Endodermal cell (in vitro differentiated cells): ENCODE measurements around the gene TMX1. TPM values are rescaled to one million over a fixed set of nuclear protein-coding genes. Genes with fewer than 3 reads are reported as not detected.

Experiments
- DNase-seq: peaks from one replicate; pipeline ENCODE4 v3.0.0-alpha.2; 2017
- H3K27ac ChIP-seq: 2 replicates; pipeline ENCODE4 v1.5.1; 2013; ENCODE audit warnings: mild to moderate bottlenecking, low read depth, low read length, moderate library complexity
- H3K27me3 ChIP-seq: 2 replicates; pipeline ENCODE4 v1.6.1; 2013; ENCODE audit warnings: mild to moderate bottlenecking, low read length, moderate library complexity; ENCODE audit not compliant: insufficient read depth, control insufficient read depth, poor library complexity, severe bottlenecking
- H3K36me3 ChIP-seq: 2 replicates; pipeline ENCODE4 v1.7.0; 2013; ENCODE audit warnings: mild to moderate bottlenecking, low read length, moderate library complexity; ENCODE audit not compliant: control insufficient read depth, insufficient read depth
- H3K4me1 ChIP-seq: one replicate; pipeline ENCODE4 v1.7.0; 2013; ENCODE audit warnings: low read length; ENCODE audit not compliant: control insufficient read depth, insufficient read depth
- H3K4me3 ChIP-seq: 2 replicates; pipeline ENCODE4 v1.5.1; 2013; ENCODE audit warnings: mild to moderate bottlenecking, low read length, moderate library complexity
- H3K9ac ChIP-seq: 2 replicates; pipeline ENCODE4 v1.6.1; 2013; ENCODE audit warnings: mild to moderate bottlenecking, low read length, moderate library complexity; ENCODE audit not compliant: poor library complexity, severe bottlenecking; ENCODE audit errors: extremely low read depth
- H3K9me3 ChIP-seq: 2 replicates; pipeline ENCODE4 v1.6.1; 2013; ENCODE audit warnings: mild to moderate bottlenecking, low read length, moderate library complexity; ENCODE audit not compliant: control insufficient read depth
- H3K27ac Mint-ChIP-seq: 2 replicates; pipeline ENCODE4 v1.8.0; 2020; ENCODE audit warnings: mixed read lengths
- H3K27me3 Mint-ChIP-seq: 2 replicates; pipeline ENCODE4 v1.8.0; 2021; ENCODE audit warnings: mild to moderate bottlenecking, mixed read lengths; ENCODE audit not compliant: insufficient read depth
- H3K36me3 Mint-ChIP-seq: 2 replicates; pipeline ENCODE4 v1.8.0; 2020; ENCODE audit warnings: low read depth, mixed read lengths
- H3K4me1 Mint-ChIP-seq: 2 replicates; pipeline ENCODE4 v1.8.0; 2020; ENCODE audit warnings: mixed read lengths
- H3K4me3 Mint-ChIP-seq: 2 replicates; pipeline ENCODE4 v1.8.0; 2020; ENCODE audit warnings: mild to moderate bottlenecking, moderate library complexity, mixed read lengths
- H3K9me3 Mint-ChIP-seq: 2 replicates; pipeline ENCODE4 v1.8.0; 2020; ENCODE audit warnings: mild to moderate bottlenecking, mixed read lengths
- WGBS, 2 experiments: methylation state at CpG; one replicate each; pipeline versions ENCODE4 v1.1.5 to v1.1.7; 2013; ENCODE audit warnings: missing lambda C conversion rate in 2 of 2, mixed read lengths in 1 of 2; ENCODE audit not compliant: insufficient coverage in 1 of 2, insufficient read length in 1 of 2; 5-methylcytosine and 5-hydroxymethylcytosine counted together
- total RNA-seq, 2 donors: library from RNA; stranded (reverse); fragmentation: NEBNext Ultra II Directional in 1 of 2; extraction: Animal tissue kit (Norgen Biotek cat#: 25700) in 1 of 2; gene quantifications; 2 replicates in 1 of 2; 3 replicates in 1 of 2; pipeline ENCODE4 v1.2.1, GENCODE V29; 2021
- TF ChIP-seq, protein P1 (sequence below): fragments of 200-600 bp; sonication (generic); conservative IDR thresholded peaks from 2 replicates; pipeline ENCODE4 v1.5.0; 2021; ENCODE audit warnings: antibody characterized with exemption, mild to moderate bottlenecking

The TMX1 gene
- total RNA-seq, 2 donors from 2014 or later, result 28.8 to 36.1 TPM

DNA sequence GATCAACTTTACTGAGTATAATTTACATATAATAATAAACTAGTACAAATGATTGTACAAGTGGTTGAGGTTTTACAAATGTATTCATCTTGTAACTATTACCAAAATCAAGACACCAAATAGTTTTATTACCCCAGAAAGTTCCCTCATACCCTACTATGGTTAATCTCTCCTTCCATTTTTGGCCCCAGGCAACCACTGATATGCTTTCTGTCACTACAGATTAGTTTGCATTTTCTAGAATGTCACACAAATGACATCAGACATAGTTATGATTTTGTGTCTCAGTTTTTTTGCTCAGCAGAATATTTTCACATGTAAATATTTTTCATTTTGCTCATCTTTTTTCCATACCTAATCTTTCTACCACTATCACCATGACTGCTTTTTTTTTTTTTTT lies 49.1 kb downstream of the TMX1 start:
- Histone ChIP-seq H3K36me3 (no peaks in the 10 kb centered on the region), H3K27me3 (no peaks in the 10 kb centered on the region), H3K4me3 (no peak overlapping the region), H3K9me3 (no peaks in the 10 kb centered on the region), H3K27ac (no peak overlapping the region), H3K4me1 (no peaks in the 10 kb centered on the region), H3K9ac (no peak overlapping the region)
- Mint-ChIP-seq H3K27me3 (no peaks in the 10 kb centered on the region), H3K9me3 (no peaks in the 10 kb centered on the region), H3K36me3 (no peaks in the 10 kb centered on the region), H3K27ac (no peak overlapping the region), H3K4me3 (no peak overlapping the region), H3K4me1 (no peaks in the 10 kb centered on the region)
- DNase-seq, result no peak
- TF ChIP-seq, protein P1, sequence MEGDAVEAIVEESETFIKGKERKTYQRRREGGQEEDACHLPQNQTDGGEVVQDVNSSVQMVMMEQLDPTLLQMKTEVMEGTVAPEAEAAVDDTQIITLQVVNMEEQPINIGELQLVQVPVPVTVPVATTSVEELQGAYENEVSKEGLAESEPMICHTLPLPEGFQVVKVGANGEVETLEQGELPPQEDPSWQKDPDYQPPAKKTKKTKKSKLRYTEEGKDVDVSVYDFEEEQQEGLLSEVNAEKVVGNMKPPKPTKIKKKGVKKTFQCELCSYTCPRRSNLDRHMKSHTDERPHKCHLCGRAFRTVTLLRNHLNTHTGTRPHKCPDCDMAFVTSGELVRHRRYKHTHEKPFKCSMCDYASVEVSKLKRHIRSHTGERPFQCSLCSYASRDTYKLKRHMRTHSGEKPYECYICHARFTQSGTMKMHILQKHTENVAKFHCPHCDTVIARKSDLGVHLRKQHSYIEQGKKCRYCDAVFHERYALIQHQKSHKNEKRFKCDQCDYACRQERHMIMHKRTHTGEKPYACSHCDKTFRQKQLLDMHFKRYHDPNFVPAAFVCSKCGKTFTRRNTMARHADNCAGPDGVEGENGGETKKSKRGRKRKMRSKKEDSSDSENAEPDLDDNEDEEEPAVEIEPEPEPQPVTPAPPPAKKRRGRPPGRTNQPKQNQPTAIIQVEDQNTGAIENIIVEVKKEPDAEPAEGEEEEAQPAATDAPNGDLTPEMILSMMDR, result no peak

DNA sequence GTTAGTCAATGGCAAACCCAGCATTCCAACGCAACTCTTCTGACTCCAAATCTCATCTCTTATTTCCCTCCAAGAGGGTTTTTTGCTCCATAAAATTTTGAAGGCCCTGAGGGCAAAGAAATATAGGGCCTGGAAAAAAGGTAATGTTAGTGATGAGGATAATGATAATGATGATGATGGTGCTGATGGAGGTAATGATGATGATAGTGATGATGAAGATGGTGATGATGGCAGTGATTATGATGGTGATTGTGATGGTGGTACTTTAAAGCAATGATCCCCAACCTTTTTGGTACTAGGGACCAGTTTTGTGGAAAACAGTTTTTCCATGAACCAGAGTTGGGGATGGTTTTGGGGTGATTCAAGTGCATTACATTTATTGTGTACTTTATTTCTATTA lies 50.1 kb downstream of the TMX1 start:
- Histone ChIP-seq H3K27me3 (no peaks in the 10 kb centered on the region), H3K9me3 (no peaks in the 10 kb centered on the region), H3K4me3 (no peak overlapping the region), H3K27ac (no peak overlapping the region), H3K4me1 (no peaks in the 10 kb centered on the region), H3K36me3 (no peaks in the 10 kb centered on the region), H3K9ac (no peak overlapping the region)
- TF ChIP-seq, protein P1, result no peak
- 93% methylated on average over 1 of the region's 1 CpG; no CpG with 5 or more reads in 1 of the 2 experiments for WGBS, 2 experiments
- no peaks in the 10 kb centered on the region for H3K9me3 Mint-ChIP-seq
- no peak overlapping the region for H3K4me3 Mint-ChIP-seq
- no peaks in the 10 kb centered on the region for H3K36me3 Mint-ChIP-seq
- H3K27ac Mint-ChIP-seq, result no peak overlapping the region
- H3K4me1 Mint-ChIP-seq, result no peaks in the 10 kb centered on the region
- DNase-seq, result no peak
- H3K27me3 Mint-ChIP-seq, result no peaks in the 10 kb centered on the region

DNA sequence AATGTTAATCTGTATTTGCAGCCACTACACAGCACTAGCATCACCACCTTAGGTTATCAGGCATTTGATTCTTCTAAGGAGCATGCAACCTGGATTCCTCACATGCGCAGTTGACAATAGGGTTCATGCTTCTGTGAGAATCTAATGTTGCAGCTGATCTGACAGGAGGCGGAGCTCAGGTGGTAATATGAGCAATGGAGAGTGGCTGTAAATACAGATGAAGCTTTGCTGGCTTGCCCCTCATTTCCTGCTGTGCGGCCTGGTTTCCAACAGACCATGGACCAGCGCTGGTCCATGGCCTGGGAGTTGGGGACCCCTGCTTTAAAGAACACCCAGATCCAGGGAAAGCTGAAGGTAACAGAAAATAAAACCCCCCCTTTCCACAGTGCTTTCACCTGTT lies 51.0 kb downstream of the TMX1 start:
- Mint-ChIP-seq H3K27ac (no peak overlapping the region), H3K4me3 (no peak overlapping the region), H3K36me3 (no peaks in the 10 kb centered on the region), H3K9me3 (no peaks in the 10 kb centered on the region), H3K27me3 (no peaks in the 10 kb centered on the region), H3K4me1 (no peaks in the 10 kb centered on the region)
- H3K4me1 ChIP-seq, result no peaks in the 10 kb centered on the region
- H3K36me3 ChIP-seq, result no peaks in the 10 kb centered on the region
- no peaks in the 10 kb centered on the region for H3K27me3 ChIP-seq
- no peak overlapping the region for H3K27ac ChIP-seq
- TF ChIP-seq, protein P1, result no peak
- H3K9me3 ChIP-seq, result no peaks in the 10 kb centered on the region
- 91 to 96% methylated on average over 1 to 4 of the region's 4 CpGs for WGBS, 2 experiments
- DNase-seq, result no peak
- no peak overlapping the region for H3K4me3 ChIP-seq
- no peak overlapping the region for H3K9ac ChIP-seq
